Activated CD8-positive, alpha-beta memory T cell treated with anti-CD3 and anti-CD28 coated beads for 36 hours (primary cell): ENCODE results near the gene AKT1. TPM values are rescaled to one million over a fixed set of nuclear protein-coding genes. Genes with fewer than 3 reads are reported as not detected.
"Not testable (repeated sequence)": the region's sequence is repeated elsewhere in the genome, so short reads cannot be mapped to it uniquely, and the experiment has no call there.

Experiments used
- CTCF ChIA-PET: fragments of 350-600 bp; sonication (Branson Sonifier 250); formaldehyde crosslinking; loops from one replicate; lab custom pipeline; 2021; ENCODE audit warnings: antibody characterized with exemption; lab: Charles Lee
- POLR2A ChIA-PET: fragments of 350-600 bp; sonication (Branson Sonifier 250); formaldehyde crosslinking; loops from one replicate; lab custom pipeline; 2021; ENCODE audit warnings: antibody characterized with exemption; lab: Charles Lee
- total RNA-seq, 2 experiments: library from RNA; stranded (reverse); gene quantifications; one replicate each; pipeline ENCODE4 v1.2.3, GENCODE V29; 2021

Gene AKT1
- 100 to 1,000 TPM; 155 to 173 TPM for total RNA-seq

GRCh38 chr14:104794993-104795780, at the start of gene AKT1:
Gene AKT1 (minus strand): TSS chr14:104795748. CDS start chr14:104792643, 3,105 bp downstream.
- POLR2A ChIA-PET = interaction anchor here (1.4 kb wide), 1 partner anchor 43 kb away, joined by 6 read pairs; the partner anchor contains the start of gene SIVA1
- CTCF ChIA-PET = interaction anchor here (1.0 to 2.2 kb wide), 4 partner anchors 26 to 43 kb away, joined by 3 to 18 read pairs (median 6); partner anchors contain the start of gene SIVA1

- ChIA-PET POLR2A (no interaction called here), CTCF (interaction anchor here (1.3 kb wide), 1 partner anchor 19 kb away, joined by 4 read pairs; no protein-coding TSS in a partner anchor)
These were observed 49.6 kb upstream of the AKT1 start for GRCh38 chr14:104845033-104845666.

- ChIA-PET CTCF (interaction anchor here (1.3 kb wide), 1 partner anchor 18 kb away, joined by 4 read pairs; no protein-coding TSS in a partner anchor), POLR2A (no interaction called here)
These were observed 48.9 kb upstream of the AKT1 start for GRCh38 chr14:104844306-104845032.

GRCh38 chr14:104843442-104844305, 48.1 kb upstream of the AKT1 start:
- ChIA-PET CTCF (interaction anchor here (1.3 kb wide), 1 partner anchor 17 kb away, joined by 4 read pairs; no protein-coding TSS in a partner anchor), POLR2A (no interaction called here)

GRCh38 chr14:104843006-104843405, 47.5 kb upstream of the AKT1 start:
- ChIA-PET CTCF (interaction anchor here (1.3 kb wide), 1 partner anchor 16 kb away, joined by 7 read pairs; no protein-coding TSS in a partner anchor), POLR2A (no interaction called here)

GRCh38 chr14:104841730-104842129, 46.2 kb upstream of the AKT1 start:
- POLR2A ChIA-PET = no interaction called here
- CTCF ChIA-PET = interaction anchor here (1.3 kb wide), 1 partner anchor 15 kb away, joined by 7 read pairs; no protein-coding TSS in a partner anchor

GRCh38 chr14:104836171-104836935, 40.8 kb upstream of the AKT1 start:
- POLR2A ChIA-PET, CTCF ChIA-PET: not testable (repeated sequence)

GRCh38 chr14:104830781-104831180, 35.2 kb upstream of the AKT1 start:
- ChIA-PET CTCF (interaction anchor here (0.7 kb wide), 1 partner anchor 78 kb away, joined by 3 read pairs; no protein-coding TSS in a partner anchor), POLR2A (no interaction called here)

- POLR2A ChIA-PET = no interaction called here
- CTCF ChIA-PET = interaction anchor here (0.6 to 3.2 kb wide), 12 partner anchors 10 to 565 kb away, joined by 3 to 32 read pairs (median 7); partner anchors contain the start of genes SIVA1 and ZBTB42
These were observed 31.9 kb upstream of the AKT1 start for GRCh38 chr14:104827177-104828055.

- CTCF ChIA-PET = interaction anchor here (0.6 to 3.2 kb wide), 16 partner anchors 9 to 565 kb away, joined by 3 to 32 read pairs (median 6); partner anchors contain the start of genes SIVA1 and ZBTB42
- POLR2A ChIA-PET = no interaction called here
These were observed 31.3 kb upstream of the AKT1 start for GRCh38 chr14:104826861-104827176.

GRCh38 chr14:104826189-104826860, 30.8 kb upstream of the AKT1 start:
- CTCF ChIA-PET = interaction anchor here (0.6 to 3.2 kb wide), 20 partner anchors 9 to 566 kb away, joined by 3 to 32 read pairs (median 5); partner anchors contain the start of genes SIVA1 and ZBTB42

GRCh38 chr14:104824353-104824997, 28.9 kb upstream of the AKT1 start:
- POLR2A ChIA-PET = no interaction called here
- CTCF ChIA-PET = interaction anchor here (1.7 to 3.2 kb wide), 2 partner anchors 30 to 56 kb away, joined by 8 to 32 read pairs; no protein-coding TSS in a partner anchor

More at GRCh38 chr14:104826189-104826860, 30.8 kb upstream of the AKT1 start:
- POLR2A ChIA-PET = interaction anchor here (0.7 to 1.4 kb wide), 2 partner anchors 9 to 30 kb away, joined by 5 to 7 read pairs; no protein-coding TSS in a partner anchor

GRCh38 chr14:104822821-104823615, 27.5 kb upstream of the AKT1 start:
- ChIA-PET CTCF (interaction anchor here (2.7 kb wide), 1 partner anchor 54 kb away, joined by 11 read pairs; no protein-coding TSS in a partner anchor), POLR2A (no interaction called here)

GRCh38 chr14:104821971-104822608, 26.5 kb upstream of the AKT1 start:
- ChIA-PET CTCF (interaction anchor here (2.7 kb wide), 1 partner anchor 53 kb away, joined by 11 read pairs; no protein-coding TSS in a partner anchor), POLR2A (no interaction called here)
